WI38 (cell line): ENCODE measurements around the gene SLC2A9.

ENCODE experiments used
- H3K4me3 ChIP-seq: 2 replicates; pipeline ENCODE4 v1.5.1; 2011; ENCODE audit warnings: low read depth, mild to moderate bottlenecking, control low read depth, low read length
- CTCF ChIP-seq: IDR thresholded peaks from 2 replicates; pipeline ENCODE4 v1.5.1; 2012; ENCODE audit warnings: low read depth, mild to moderate bottlenecking, control low read depth, low read length

SLC2A9 gene

GRCh38 chr4:10024303-10024702, 3.0 kb upstream of the SLC2A9 start:
- H3K4me3 ChIP-seq: no peak overlapping the region
- no peak for TF ChIP-seq CTCF

- H3K4me3 ChIP-seq: no peak overlapping the region
- no peak for TF ChIP-seq CTCF
Measured at GRCh38 chr4:10023806-10024205, 2.5 kb upstream of the SLC2A9 start.

- TF ChIP-seq CTCF: no peak
- no peak overlapping the region for H3K4me3 ChIP-seq
Measured at GRCh38 chr4:10023050-10023419, 1.7 kb upstream of the SLC2A9 start.

GRCh38 chr4:10022346-10023049, 1.2 kb upstream of the SLC2A9 start:
- TF ChIP-seq CTCF: no peak
- no peak overlapping the region for H3K4me3 ChIP-seq

- no peak overlapping the region for H3K4me3 ChIP-seq
- TF ChIP-seq CTCF: no peak
Measured at GRCh38 chr4:10021653-10022023, 341 bp upstream of the SLC2A9 start.

- no peak for TF ChIP-seq CTCF
- H3K4me3 ChIP-seq: no peak overlapping the region
Measured at GRCh38 chr4:10020106-10020505, 1.2 kb downstream of the SLC2A9 start.

GRCh38 chr4:10019521-10020051, 1.7 kb downstream of the SLC2A9 start:
- no peak overlapping the region for H3K4me3 ChIP-seq
- no peak for TF ChIP-seq CTCF
